Effector memory CD4-positive, alpha-beta T cell (primary cell): Measurements from ENCODE around the gene MTSS2.

Experiments used
- DNase-seq, 3 donors: peaks; one replicate each; pipeline ENCODE4 v3.0.0-alpha.2; 2020
- H3K27ac ChIP-seq: 2 replicates; pipeline ENCODE4 v1.7.0; 2013; ENCODE audit warnings: mild to moderate bottlenecking, low read length, moderate library complexity; ENCODE audit not compliant: insufficient read depth, poor library complexity, severe bottlenecking
- H3K27me3 ChIP-seq: replicated peaks from 2 replicates; pipeline ENCODE4 v1.7.0; 2013; ENCODE audit warnings: mild to moderate bottlenecking, low read length; ENCODE audit not compliant: insufficient read depth, control insufficient read depth, poor library complexity, severe bottlenecking
- H3K36me3 ChIP-seq: 2 replicates; pipeline ENCODE4 v1.7.0; 2013; ENCODE audit warnings: mild to moderate bottlenecking, low read length, moderate library complexity; ENCODE audit not compliant: control insufficient read depth, insufficient read depth
- H3K4me1 ChIP-seq: 2 replicates; pipeline ENCODE4 v1.7.0; 2013; ENCODE audit warnings: low read length, mild to moderate bottlenecking; ENCODE audit not compliant: control insufficient read depth, insufficient read depth, poor library complexity, severe bottlenecking
- H3K4me3 ChIP-seq: 2 replicates; pipeline ENCODE4 v1.7.0; 2013; ENCODE audit warnings: low read length, low read depth, mild to moderate bottlenecking; ENCODE audit not compliant: insufficient read depth, poor library complexity, severe bottlenecking
- H3K9me3 ChIP-seq: 2 replicates; pipeline ENCODE4 v1.7.0; 2013; ENCODE audit warnings: mild to moderate bottlenecking, low read length, moderate library complexity; ENCODE audit not compliant: control insufficient read depth

Gene MTSS2

DNA sequence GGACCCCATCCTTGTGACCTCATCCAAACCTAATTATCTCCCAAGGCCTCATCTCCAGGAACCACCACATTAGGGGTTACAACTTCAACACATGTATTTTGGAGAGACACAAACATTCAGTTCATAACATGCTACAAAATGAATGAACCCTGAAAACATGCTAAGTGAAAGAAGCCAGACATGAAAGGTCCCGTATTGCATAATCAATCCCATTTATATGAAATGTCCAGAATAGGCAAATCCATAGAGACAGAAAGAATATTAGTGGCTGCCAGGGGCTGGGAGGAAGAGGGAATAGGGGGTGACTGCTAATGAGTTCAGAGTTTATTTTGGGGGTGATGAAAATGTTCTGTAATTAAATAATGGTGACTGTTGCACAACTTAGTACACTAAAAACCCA, 43.2 kb downstream of the MTSS2 start:
- Histone ChIP-seq H3K9me3 (no peaks in the 10 kb centered on the region), H3K36me3 (no peaks in the 10 kb centered on the region), H3K27me3 (no peaks in the 10 kb centered on the region), H3K27ac (no peak overlapping the region), H3K4me3 (no peak overlapping the region), H3K4me1 (no peaks in the 10 kb centered on the region)
- DNase-seq = no peak

DNA sequence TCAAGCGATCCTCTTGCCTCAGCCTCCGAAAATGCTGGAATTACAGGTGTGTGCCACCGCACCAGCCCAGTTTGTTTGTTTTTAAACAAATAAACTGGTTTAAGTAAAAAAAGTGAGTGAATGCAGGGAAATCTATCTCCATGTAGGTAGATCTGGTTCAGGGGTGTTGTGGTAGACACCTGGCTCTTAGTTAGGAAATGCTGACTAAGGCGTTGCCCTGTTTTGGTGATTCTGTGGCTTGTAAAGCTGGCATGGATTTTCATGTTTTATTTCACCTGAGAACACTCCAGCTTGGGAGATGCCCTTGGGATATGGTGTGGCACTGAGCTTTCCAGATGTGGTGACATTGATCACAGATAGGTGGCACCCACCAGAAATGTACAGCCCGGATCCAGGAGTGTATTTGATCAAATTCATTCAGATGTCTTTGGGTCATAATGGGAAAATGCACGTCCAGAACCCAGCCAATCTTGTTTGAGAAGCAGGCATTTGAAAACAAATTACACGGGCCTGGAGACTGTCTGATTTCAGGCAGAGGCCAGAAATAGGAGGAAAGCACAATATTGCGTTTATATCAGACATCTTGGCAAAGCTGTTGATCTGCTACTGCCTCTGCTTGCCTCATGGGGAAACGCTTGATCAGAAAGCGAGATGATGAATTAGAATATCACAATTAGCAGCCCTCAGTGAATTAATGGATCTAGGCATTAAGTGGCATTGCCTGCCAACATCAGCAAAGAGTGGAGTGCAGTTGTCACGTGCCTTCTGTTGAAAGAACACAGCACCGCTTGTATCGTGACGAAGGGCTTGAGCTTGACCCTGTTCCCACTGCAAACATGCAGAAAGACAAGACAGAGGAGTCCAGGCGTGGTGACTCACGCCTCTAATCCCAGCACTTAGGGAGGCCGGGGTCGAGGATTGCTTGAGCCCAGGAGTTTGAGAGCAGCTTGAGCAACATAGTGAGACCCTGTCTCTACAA, 46.8 kb downstream of the MTSS2 start:
- no peak for DNase-seq
- H3K9me3 ChIP-seq = no peaks in the 10 kb centered on the region
- no peaks in the 10 kb centered on the region for H3K4me1 ChIP-seq
- no peaks in the 10 kb centered on the region for H3K27me3 ChIP-seq
- H3K4me3 ChIP-seq = no peak overlapping the region
- H3K27ac ChIP-seq = no peak overlapping the region
- no peaks in the 10 kb centered on the region for H3K36me3 ChIP-seq
